Body of pancreas (tissue), 4 donors: ENCODE results near the gene SLC8A2. TPM values are rescaled to one million over a fixed set of nuclear protein-coding genes. Genes with fewer than 3 reads are reported as not detected.

Experiments used
- ATAC-seq: fragments of 150-250 bp; one replicate; pipeline ENCODE4 v1.9.1; 2016
- DNase-seq, 4 donors: peaks; one replicate each; pipeline ENCODE4 v3.0.0-alpha.2; 2019
- H3K27ac ChIP-seq, 4 donors: fragments of 200-600 bp; sonication (generic); 1 replicate in 3 of 4; 2 replicates in 1 of 4; pipeline versions ENCODE4 v1.5.1 to v1.6.1; 2016 to 2019; ENCODE audit warnings: mild to moderate bottlenecking in 1 of 4, mixed read lengths in 1 of 4, moderate library complexity in 1 of 4
- H3K27me3 ChIP-seq, 2 donors: fragments of 200-600 bp; sonication (generic); one replicate each; pipeline ENCODE4 v1.6.0; 2016; ENCODE audit warnings: mild to moderate bottlenecking in 1 of 2
- H3K36me3 ChIP-seq, 2 donors: fragments of 200-600 bp; sonication (generic); replicated peaks in 1 of 2; 2 replicates each; pipeline ENCODE4 v1.5.1; 2016; ENCODE audit warnings: low read depth in 2 of 2; ENCODE audit not compliant: insufficient read depth in 1 of 2
- H3K4me1 ChIP-seq: fragments of 200-600 bp; sonication (generic); one replicate; pipeline ENCODE4 v1.6.0; 2016
- H3K4me3 ChIP-seq, 2 donors: fragments of 200-600 bp; sonication (generic); 1 replicate in 1 of 2; 2 replicates in 1 of 2; pipeline ENCODE4 v1.5.1; 2016 to 2019
- H3K9me3 ChIP-seq, 3 donors: fragments of 200-600 bp; sonication (generic); 1 replicate in 2 of 3; 2 replicates in 1 of 3; pipeline ENCODE4 v1.5.1; 2016
- POLR2A ChIP-seq, 3 donors: fragments of 450-650 bp; IDR thresholded peaks; one replicate each; pipeline ENCODE4 v1.6.1; 2016; ENCODE audit warnings: antibody characterized with exemption in 3 of 3, mild to moderate bottlenecking in 2 of 3
- WGBS, 2 donors: methylation state at CpG; one replicate each; pipeline ENCODE4 v1.1.5; 2017; 5-methylcytosine and 5-hydroxymethylcytosine counted together
- intact Hi-C: fragments of 100-400 bp; cut with DNase I; formaldehyde crosslinking; loops from one replicate; pipeline ENCODE4 v1.15.1; 2023
- total RNA-seq, 2 donors: library from RNA; depleted of rRNA; stranded (reverse); fragments of >200 nt; gene quantifications; one replicate each; pipeline ENCODE4 v1.1.0, GENCODE V29; 2016
- TF ChIP-seq, protein P1 (sequence below), 7 experiments: fragments of 450-650 bp in 4 of 7; fragments of 200-600 bp in 3 of 7; sonication (generic) in 3 of 7; IDR thresholded peaks; one replicate each; pipeline ENCODE4 v1.5.1; 2016 to 2019; ENCODE audit warnings: antibody characterized with exemption in 7 of 7

SLC8A2 gene
- total RNA-seq, 2 donors from 2014 or later = 8.0 to 31.6 TPM

DNA sequence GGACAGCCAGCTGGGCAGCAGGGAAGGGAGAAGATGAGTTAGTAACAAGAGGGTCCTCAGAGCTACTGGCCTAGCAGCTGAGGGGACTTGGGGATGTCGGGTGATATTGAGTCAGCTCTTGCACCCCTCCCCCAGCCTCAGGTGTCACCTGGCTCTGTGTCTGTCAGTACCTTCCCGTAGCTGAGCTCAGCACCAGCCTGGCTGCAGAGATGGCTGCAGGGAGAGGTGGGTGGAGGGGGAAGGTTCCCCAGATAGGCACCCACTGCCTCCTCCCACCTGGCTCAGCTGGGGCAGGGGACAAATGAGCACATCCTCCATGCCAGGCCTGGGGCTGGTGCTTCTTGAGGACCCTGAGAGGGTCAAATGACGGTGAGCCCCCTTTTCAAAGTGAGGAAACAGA, 19.2 kb upstream of the SLC8A2 start:
- intact Hi-C loops = no loop called here
- 68 to 88% methylated on average over 1 to 3 of the region's 3 CpGs for WGBS, 2 donors
- H3K27ac ChIP-seq = no peak overlapping the region

DNA sequence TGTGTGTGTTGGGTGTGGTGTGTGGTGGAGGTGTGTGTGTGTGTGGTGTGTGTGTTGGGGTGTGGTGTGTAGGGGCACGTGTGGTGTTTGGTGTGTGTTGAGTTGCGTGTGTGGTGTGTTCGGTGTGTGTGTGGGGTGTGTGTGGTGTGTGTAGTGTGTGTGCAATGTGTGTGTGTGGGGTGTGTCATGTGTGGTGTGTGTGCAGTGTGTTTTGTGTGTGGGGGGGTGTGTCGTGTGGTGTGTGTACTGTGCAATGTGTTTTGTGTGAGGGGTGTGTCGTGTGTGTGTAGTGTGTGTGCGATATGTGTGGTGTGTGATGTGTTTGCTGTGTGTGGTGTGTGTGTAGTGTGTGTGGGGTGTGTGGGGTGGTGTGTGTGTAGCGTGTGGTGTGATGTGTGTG, 18.3 kb upstream of the SLC8A2 start:
- no peak for DNase-seq
- WGBS, 2 donors = 78 to 85% methylated on average over 7 of the region's 7 CpGs
- no peak overlapping the region for H3K27ac ChIP-seq
- TF ChIP-seq POLR2A (IDR thresholded peaks at IDR 0.05) = no peak
- TF ChIP-seq, protein P1, sequence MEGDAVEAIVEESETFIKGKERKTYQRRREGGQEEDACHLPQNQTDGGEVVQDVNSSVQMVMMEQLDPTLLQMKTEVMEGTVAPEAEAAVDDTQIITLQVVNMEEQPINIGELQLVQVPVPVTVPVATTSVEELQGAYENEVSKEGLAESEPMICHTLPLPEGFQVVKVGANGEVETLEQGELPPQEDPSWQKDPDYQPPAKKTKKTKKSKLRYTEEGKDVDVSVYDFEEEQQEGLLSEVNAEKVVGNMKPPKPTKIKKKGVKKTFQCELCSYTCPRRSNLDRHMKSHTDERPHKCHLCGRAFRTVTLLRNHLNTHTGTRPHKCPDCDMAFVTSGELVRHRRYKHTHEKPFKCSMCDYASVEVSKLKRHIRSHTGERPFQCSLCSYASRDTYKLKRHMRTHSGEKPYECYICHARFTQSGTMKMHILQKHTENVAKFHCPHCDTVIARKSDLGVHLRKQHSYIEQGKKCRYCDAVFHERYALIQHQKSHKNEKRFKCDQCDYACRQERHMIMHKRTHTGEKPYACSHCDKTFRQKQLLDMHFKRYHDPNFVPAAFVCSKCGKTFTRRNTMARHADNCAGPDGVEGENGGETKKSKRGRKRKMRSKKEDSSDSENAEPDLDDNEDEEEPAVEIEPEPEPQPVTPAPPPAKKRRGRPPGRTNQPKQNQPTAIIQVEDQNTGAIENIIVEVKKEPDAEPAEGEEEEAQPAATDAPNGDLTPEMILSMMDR (IDR thresholded peaks at IDR 0.05) = no peak
- H3K9me3 ChIP-seq = no peaks in the 10 kb centered on the region
- H3K36me3 ChIP-seq = peaks cover 5 to 17% of the 10 kb centered on the region in 2 donors
- no peak for ATAC-seq
- no peak overlapping the region for H3K4me3 ChIP-seq
- H3K4me1 ChIP-seq = peaks cover 4% of the 10 kb centered on the region
- intact Hi-C loops = no loop called here
- H3K27me3 ChIP-seq = no peaks in the 10 kb centered on the region

More for the DNA sequence above, 19.2 kb upstream of the SLC8A2 start:
- ATAC-seq (no peak), DNase-seq (no peak)
- peaks cover 5 to 17% of the 10 kb centered on the region in 2 donors for H3K36me3 ChIP-seq
- TF ChIP-seq POLR2A (IDR thresholded peaks at IDR 0.05) = no peak
- TF ChIP-seq, protein P1 (IDR thresholded peaks at IDR 0.05) = no peak
- no peaks in the 10 kb centered on the region for H3K27me3 ChIP-seq
- no peaks in the 10 kb centered on the region for H3K4me1 ChIP-seq
- H3K4me3 ChIP-seq = no peak overlapping the region
- H3K9me3 ChIP-seq = no peaks in the 10 kb centered on the region

DNA sequence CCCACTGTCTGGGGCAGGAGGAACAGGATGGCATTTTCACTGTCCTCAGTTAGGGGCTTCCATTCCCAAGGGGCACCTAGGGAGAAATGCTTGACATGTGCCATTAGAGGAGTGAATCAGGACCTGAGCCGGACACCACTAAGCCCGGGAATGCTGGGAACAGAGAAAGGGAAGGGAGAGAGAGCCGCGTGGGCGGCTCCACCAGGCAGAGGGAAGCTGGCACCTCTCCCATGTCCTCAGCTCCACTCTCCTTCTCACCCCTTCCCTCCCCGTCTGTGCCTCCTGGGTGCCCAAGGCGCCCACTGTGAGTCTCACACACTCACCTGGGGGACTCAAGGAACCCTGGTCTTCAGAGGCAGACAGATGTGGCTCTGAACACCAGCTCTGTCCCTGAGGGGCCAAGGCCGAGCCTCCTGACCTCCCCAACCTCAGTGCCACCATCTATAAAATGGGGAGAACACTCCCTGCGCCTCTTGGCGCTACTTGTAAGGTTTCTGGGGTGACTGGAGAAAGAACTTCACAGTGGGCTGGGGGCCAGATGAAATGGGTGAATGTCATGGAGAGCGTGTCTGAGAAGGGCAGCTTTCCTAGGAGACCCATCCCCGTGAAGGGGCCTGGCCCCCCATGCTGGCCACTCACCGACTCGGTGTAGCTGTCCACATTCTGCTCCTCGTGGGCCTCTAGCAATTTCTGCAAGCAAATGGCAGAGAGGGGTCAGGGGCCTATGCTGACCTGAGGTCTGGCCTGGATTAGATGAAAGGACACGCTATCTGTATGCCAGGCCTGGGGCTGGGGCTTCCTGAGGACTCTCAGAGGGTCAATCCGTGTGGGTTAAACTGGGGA, 17.6 kb upstream of the SLC8A2 start:
- H3K27me3 ChIP-seq = no peaks in the 10 kb centered on the region
- WGBS, 2 donors = 85 to 88% methylated on average over 14 to 16 of the region's 17 CpGs
- H3K4me3 ChIP-seq = no peak overlapping the region
- H3K9me3 ChIP-seq = no peaks in the 10 kb centered on the region
- intact Hi-C loops = no loop called here
- ATAC-seq = no peak
- peaks cover 12% of the 10 kb centered on the region for H3K4me1 ChIP-seq
- no peak for DNase-seq
- H3K27ac ChIP-seq = no peak overlapping the region
- peaks cover 5 to 17% of the 10 kb centered on the region in 2 donors for H3K36me3 ChIP-seq
- no peak for TF ChIP-seq POLR2A (IDR thresholded peaks at IDR 0.05)
- TF ChIP-seq, protein P1 (IDR thresholded peaks at IDR 0.05) = no peak

DNA sequence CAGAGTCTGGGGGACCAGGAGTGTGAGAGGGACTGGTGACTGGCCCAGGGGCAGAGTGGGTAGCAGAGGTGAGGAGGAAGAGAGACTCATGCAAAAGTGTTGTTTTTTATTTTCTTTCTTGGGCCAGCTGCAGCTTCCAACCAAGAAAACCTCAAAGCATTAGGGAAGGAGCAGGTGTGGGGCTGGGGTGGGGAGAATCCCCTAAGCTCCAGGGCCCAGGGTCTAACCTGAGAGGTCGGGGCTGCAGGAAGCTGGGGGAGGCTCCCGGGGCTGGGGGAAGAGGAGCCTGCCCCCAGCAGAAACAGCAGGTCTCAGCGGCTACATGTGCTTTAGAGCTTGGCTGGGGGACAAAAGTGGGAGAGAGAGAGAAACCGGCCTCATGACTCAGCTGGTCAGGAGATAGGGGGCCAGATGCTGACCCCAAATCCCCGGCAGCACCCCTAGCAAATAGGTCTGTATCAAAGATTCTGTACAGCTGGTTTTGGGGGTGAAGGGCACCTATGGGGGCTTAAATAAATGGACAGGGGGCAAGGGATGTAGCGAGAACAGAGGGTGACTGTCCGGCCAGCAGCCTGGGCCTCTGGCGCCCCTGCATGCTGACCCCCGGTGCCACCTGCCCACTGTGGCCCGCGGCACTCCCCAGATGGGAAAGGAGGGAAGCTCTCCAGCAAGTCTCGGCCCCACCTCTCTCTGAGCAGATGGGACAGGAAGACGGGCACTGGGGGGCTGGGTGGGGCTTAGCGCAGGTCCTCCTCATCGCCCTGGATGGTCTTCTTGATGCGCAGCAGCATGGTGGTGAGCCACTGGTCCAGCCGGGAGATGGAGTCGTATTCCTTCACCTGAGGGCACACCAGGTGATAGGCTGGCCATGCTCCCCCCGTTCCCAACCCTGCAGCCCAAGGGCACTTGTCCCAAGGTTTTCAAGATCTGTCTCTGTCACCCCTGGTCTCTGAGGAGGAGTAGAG, 16.1 kb upstream of the SLC8A2 start:
- H3K4me3 ChIP-seq = no peak overlapping the region
- H3K4me1 ChIP-seq = peaks cover 20% of the 10 kb centered on the region
- TF ChIP-seq, protein P1 (IDR thresholded peaks at IDR 0.05) = no peak
- TF ChIP-seq POLR2A (IDR thresholded peaks at IDR 0.05) = no peak
- H3K27me3 ChIP-seq = no peaks in the 10 kb centered on the region
- intact Hi-C loops = no loop called here
- no peaks in the 10 kb centered on the region for H3K9me3 ChIP-seq
- peaks cover 5 to 15% of the 10 kb centered on the region in 2 donors for H3K36me3 ChIP-seq
- no peak for ATAC-seq
- H3K27ac ChIP-seq = no peak overlapping the region
- 79 to 85% methylated on average over 8 to 17 of the region's 19 CpGs for WGBS, 2 donors
- no peak for DNase-seq
